H1 (cell line): ENCODE measurements around the gene C19orf25. TPM values are rescaled to one million over a fixed set of nuclear protein-coding genes. Genes with fewer than 3 reads are reported as not detected.

Experiments
- BRCA1 ChIP-seq: IDR thresholded peaks from 2 replicates; pipeline ENCODE4 v1.6.1; 2012; ENCODE audit warnings: low read depth, low read length, improper control_type of control experiment
- CTBP2 ChIP-seq: IDR thresholded peaks from 2 replicates; pipeline ENCODE4 v1.7.0; 2011; ENCODE audit warnings: borderline replicate concordance, mild to moderate bottlenecking, moderate library complexity, mixed read lengths, low read length; ENCODE audit not compliant: insufficient read depth, insufficient read length
- GABPA ChIP-seq: IDR thresholded peaks from 2 replicates; pipeline ENCODE4 v1.6.1; 2011; ENCODE audit warnings: mild to moderate bottlenecking, low read length, moderate library complexity, borderline replicate concordance; ENCODE audit not compliant: insufficient read depth
- KDM1A ChIP-seq: fragments of 200-600, 300-600 bp; sonication (generic); IDR thresholded peaks from 2 replicates; pipeline ENCODE4 v1.7.1; 2016; ENCODE audit warnings: mild to moderate bottlenecking, low read length, borderline replicate concordance
- MAFK ChIP-seq: IDR thresholded peaks from 2 replicates; pipeline ENCODE4 v1.6.1; 2012; ENCODE audit warnings: low read depth, mild to moderate bottlenecking, improper control_type of control experiment, low read length
- RAD21 ChIP-seq, 2 experiments: IDR thresholded peaks in 1 of 2; conservative IDR thresholded peaks in 1 of 2; 2 replicates each; pipeline ENCODE4 v1.6.1; 2011; ENCODE audit warnings: low read depth in 2 of 2, low read length in 2 of 2, improper control_type of control experiment in 1 of 2, inconsistent platforms in 1 of 2, mild to moderate bottlenecking in 1 of 2, moderate library complexity in 1 of 2
- SIRT6 ChIP-seq: IDR thresholded peaks from one replicate; pipeline ENCODE4 v1.7.1; 2012; ENCODE audit warnings: low read length, inconsistent platforms
- SP2 ChIP-seq: IDR thresholded peaks from 2 replicates; pipeline ENCODE4 v1.6.1; 2012; ENCODE audit warnings: mild to moderate bottlenecking, low read length, inconsistent platforms
- polyA plus RNA-seq, 7 experiments: library from polyadenylated mRNA; depleted of rRNA in 3 of 7; stranded (reverse) in 5 of 7; unstranded in 2 of 7; fragments of >200 nt in 5 of 7; fragments of 200-250 nt in 2 of 7; gene quantifications; 1 replicate in 5 of 7; 2 replicates in 1 of 7; 4 replicates in 1 of 7; pipeline versions ENCODE4 v1.2.1 to v1.2.3, GENCODE V29; 2011 to 2013; ENCODE audit warnings: missing spikeins in 2 of 7, mixed read lengths in 2 of 7
- total RNA-seq: library from RNA; stranded (reverse); fragmentation: NEBNext Ultra II Directional; extraction: Animal tissue kit (Norgen Biotek cat#: 25700); gene quantifications from 2 replicates; pipeline ENCODE4 v1.2.1, GENCODE V29; 2021
- TF ChIP-seq, protein P1 (sequence below): fragments of 300-600 bp; sonication (generic); IDR thresholded peaks from 2 replicates; pipeline ENCODE4 v1.7.1; 2012; ENCODE audit warnings: low read length, moderate library complexity, mild to moderate bottlenecking, inconsistent platforms; ENCODE audit not compliant: insufficient replicate concordance

Gene C19orf25
- total and polyA plus RNA-seq, 2 of the 8 experiments (the other 6 are each of a cell fraction or from before 2014, with no cell fraction given) = 41.3 to 67.4 TPM

DNA sequence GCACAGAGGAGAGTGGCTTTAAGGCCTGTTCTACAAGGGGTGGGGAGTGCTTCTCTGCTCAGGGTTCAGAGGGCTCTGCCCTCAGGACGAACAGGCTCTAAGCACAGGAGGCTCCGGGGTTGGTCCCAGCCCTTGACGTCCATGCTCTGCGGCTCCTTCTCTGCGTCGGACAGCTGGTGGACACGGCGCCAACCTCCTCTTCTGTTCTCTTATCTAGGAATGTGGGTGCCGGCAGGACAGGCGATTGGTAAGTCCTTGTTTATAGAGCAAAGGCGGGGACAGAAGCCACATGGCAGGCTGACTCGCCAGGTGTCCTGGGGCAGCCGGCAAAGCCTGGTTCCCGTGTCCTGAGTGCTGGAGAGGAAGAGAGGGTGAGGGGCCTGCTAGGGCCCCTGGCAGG, 49.3 kb downstream of the C19orf25 start (continued):
- TF ChIP-seq, protein P1, sequence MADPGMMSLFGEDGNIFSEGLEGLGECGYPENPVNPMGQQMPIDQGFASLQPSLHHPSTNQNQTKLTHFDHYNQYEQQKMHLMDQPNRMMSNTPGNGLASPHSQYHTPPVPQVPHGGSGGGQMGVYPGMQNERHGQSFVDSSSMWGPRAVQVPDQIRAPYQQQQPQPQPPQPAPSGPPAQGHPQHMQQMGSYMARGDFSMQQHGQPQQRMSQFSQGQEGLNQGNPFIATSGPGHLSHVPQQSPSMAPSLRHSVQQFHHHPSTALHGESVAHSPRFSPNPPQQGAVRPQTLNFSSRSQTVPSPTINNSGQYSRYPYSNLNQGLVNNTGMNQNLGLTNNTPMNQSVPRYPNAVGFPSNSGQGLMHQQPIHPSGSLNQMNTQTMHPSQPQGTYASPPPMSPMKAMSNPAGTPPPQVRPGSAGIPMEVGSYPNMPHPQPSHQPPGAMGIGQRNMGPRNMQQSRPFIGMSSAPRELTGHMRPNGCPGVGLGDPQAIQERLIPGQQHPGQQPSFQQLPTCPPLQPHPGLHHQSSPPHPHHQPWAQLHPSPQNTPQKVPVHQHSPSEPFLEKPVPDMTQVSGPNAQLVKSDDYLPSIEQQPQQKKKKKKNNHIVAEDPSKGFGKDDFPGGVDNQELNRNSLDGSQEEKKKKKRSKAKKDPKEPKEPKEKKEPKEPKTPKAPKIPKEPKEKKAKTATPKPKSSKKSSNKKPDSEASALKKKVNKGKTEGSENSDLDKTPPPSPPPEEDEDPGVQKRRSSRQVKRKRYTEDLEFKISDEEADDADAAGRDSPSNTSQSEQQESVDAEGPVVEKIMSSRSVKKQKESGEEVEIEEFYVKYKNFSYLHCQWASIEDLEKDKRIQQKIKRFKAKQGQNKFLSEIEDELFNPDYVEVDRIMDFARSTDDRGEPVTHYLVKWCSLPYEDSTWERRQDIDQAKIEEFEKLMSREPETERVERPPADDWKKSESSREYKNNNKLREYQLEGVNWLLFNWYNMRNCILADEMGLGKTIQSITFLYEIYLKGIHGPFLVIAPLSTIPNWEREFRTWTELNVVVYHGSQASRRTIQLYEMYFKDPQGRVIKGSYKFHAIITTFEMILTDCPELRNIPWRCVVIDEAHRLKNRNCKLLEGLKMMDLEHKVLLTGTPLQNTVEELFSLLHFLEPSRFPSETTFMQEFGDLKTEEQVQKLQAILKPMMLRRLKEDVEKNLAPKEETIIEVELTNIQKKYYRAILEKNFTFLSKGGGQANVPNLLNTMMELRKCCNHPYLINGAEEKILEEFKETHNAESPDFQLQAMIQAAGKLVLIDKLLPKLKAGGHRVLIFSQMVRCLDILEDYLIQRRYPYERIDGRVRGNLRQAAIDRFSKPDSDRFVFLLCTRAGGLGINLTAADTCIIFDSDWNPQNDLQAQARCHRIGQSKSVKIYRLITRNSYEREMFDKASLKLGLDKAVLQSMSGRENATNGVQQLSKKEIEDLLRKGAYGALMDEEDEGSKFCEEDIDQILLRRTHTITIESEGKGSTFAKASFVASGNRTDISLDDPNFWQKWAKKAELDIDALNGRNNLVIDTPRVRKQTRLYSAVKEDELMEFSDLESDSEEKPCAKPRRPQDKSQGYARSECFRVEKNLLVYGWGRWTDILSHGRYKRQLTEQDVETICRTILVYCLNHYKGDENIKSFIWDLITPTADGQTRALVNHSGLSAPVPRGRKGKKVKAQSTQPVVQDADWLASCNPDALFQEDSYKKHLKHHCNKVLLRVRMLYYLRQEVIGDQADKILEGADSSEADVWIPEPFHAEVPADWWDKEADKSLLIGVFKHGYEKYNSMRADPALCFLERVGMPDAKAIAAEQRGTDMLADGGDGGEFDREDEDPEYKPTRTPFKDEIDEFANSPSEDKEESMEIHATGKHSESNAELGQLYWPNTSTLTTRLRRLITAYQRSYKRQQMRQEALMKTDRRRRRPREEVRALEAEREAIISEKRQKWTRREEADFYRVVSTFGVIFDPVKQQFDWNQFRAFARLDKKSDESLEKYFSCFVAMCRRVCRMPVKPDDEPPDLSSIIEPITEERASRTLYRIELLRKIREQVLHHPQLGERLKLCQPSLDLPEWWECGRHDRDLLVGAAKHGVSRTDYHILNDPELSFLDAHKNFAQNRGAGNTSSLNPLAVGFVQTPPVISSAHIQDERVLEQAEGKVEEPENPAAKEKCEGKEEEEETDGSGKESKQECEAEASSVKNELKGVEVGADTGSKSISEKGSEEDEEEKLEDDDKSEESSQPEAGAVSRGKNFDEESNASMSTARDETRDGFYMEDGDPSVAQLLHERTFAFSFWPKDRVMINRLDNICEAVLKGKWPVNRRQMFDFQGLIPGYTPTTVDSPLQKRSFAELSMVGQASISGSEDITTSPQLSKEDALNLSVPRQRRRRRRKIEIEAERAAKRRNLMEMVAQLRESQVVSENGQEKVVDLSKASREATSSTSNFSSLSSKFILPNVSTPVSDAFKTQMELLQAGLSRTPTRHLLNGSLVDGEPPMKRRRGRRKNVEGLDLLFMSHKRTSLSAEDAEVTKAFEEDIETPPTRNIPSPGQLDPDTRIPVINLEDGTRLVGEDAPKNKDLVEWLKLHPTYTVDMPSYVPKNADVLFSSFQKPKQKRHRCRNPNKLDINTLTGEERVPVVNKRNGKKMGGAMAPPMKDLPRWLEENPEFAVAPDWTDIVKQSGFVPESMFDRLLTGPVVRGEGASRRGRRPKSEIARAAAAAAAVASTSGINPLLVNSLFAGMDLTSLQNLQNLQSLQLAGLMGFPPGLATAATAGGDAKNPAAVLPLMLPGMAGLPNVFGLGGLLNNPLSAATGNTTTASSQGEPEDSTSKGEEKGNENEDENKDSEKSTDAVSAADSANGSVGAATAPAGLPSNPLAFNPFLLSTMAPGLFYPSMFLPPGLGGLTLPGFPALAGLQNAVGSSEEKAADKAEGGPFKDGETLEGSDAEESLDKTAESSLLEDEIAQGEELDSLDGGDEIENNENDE = no peak
- TF ChIP-seq SP2 (no peak), SIRT6 (no peak), KDM1A (no peak), BRCA1 (no peak), CTBP2 (no peak), GABPA (no peak), RAD21 (IDR thresholded peaks at IDR 0.05 in 1 of 2, conservative IDR thresholded peaks at IDR 0.05 in 1 of 2; ENCODE audit: low read depth in 2 of 2, low read length in 2 of 2) (no peak), MAFK (no peak)
- TF ChIP-seq, all 59 proteins: peak for 0
